ENCODE results near the gene MEX3A.
A peak's percentile ranks its signal among the peaks of the same experiment; 100 is the strongest.

The MEX3A gene

DNA sequence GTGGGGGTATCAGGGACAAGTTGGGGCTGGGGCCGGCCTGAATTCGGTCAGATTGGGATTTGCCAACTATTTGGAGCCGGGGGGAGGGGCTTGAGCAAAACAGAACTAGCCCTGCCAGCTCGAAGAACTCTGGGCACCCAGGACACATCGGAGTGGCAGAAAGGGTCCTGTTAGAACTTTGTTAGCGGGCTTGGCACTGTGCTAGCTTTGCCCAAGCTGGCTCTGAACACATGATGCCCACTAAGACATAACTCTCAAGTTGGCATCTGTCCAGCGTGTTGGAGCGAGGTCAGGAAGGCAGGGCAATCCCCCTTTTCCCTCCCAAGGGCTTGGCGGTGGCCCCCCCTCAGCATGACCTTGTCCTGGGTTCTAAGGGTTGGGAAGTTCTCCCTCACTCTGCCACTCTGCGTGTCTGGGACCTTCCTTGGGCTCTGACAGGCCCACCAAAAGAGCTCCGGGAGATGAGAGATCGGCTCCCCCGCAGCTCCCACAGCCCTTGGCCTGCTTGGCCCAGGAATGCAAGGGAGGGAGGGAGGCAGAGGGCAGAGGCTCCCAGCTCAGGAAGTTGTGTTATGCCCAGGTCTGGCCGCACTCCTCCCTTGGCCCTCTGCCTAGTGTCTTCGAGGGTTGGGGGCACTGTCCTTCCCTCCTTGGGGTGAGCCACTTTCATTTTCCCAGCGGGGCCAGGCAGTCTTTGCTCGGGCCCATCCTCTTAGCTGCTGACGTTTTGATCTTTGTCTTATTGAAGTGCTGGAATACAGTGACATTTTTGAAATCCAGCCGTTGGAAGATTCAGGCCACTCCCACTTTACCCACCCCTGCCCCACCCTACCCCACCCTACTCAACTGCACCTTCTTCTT lies 33.5 kb upstream of the MEX3A start:
- TF ChIP-seq, protein P1, sequence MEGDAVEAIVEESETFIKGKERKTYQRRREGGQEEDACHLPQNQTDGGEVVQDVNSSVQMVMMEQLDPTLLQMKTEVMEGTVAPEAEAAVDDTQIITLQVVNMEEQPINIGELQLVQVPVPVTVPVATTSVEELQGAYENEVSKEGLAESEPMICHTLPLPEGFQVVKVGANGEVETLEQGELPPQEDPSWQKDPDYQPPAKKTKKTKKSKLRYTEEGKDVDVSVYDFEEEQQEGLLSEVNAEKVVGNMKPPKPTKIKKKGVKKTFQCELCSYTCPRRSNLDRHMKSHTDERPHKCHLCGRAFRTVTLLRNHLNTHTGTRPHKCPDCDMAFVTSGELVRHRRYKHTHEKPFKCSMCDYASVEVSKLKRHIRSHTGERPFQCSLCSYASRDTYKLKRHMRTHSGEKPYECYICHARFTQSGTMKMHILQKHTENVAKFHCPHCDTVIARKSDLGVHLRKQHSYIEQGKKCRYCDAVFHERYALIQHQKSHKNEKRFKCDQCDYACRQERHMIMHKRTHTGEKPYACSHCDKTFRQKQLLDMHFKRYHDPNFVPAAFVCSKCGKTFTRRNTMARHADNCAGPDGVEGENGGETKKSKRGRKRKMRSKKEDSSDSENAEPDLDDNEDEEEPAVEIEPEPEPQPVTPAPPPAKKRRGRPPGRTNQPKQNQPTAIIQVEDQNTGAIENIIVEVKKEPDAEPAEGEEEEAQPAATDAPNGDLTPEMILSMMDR (IDR thresholded peaks at IDR 0.05; ENCODE audit: insufficient read depth, missing control alignments) = no peak
- FAIRE-seq (no peak), DNase-seq (ENCODE audit: insufficient read length, low spot score) (no peak)

DNA sequence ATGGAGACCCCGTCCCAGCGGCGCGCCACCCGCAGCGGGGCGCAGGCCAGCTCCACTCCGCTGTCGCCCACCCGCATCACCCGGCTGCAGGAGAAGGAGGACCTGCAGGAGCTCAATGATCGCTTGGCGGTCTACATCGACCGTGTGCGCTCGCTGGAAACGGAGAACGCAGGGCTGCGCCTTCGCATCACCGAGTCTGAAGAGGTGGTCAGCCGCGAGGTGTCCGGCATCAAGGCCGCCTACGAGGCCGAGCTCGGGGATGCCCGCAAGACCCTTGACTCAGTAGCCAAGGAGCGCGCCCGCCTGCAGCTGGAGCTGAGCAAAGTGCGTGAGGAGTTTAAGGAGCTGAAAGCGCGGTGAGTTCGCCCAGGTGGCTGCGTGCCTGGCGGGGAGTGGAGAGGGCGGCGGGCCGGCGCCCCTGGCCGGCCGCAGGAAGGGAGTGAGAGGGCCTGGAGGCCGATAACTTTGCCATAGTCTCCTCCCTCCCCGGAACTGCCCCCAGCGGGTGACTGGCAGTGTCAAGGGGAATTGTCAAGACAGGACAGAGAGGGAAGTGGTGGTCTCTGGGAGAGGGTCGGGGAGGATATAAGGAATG lies 32.8 kb upstream of the MEX3A start:
- TF ChIP-seq, protein P1 (IDR thresholded peaks at IDR 0.05; ENCODE audit: insufficient read depth, missing control alignments) = no peak
- DNase-seq (ENCODE audit: insufficient read length, low spot score) = no peak

DNA sequence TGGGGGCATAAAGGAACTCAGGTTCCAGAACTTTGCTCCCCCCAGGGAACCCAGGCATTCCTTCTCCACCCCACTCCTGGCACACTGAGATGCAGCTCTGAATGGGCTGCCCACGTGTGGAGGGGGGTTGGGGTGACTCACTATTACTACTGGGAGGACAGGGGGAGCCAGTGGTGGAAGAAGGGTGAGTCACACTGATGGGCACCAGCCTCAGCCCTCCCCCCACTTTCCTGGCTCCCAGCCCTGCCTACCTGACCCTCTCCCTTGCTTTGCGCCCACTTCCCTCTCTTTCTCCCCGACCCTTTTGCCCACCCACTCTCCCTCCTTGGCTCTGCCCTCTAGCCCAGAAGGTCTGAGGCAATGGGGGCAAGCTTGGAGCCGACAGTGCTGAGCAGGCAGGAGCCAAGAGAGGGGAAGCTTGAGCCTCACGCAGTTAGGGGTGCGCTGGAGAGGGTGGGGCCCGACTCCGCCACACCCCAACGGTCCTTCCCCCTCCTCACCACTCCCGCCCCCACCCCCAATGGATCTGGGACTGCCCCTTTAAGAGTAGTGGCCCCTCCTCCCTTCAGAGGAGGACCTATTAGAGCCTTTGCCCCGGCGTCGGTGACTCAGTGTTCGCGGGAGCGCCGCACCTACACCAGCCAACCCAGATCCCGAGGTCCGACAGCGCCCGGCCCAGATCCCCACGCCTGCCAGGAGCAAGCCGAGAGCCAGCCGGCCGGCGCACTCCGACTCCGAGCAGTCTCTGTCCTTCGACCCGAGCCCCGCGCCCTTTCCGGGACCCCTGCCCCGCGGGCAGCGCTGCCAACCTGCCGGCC lies 32.0 kb upstream of the MEX3A start, which contains the start of gene LMNA:
Gene LMNA (plus strand): TSS at position 611 of the 818 bp plus-strand sequence. CDS start 208 bp downstream, outside the sequence.
- FAIRE-seq = no peak
- DNase-seq (ENCODE audit: insufficient read length, low spot score) = peak; percentile 92
- TF ChIP-seq, protein P1 (IDR thresholded peaks at IDR 0.05; ENCODE audit: insufficient read depth, missing control alignments) = no peak

More for the DNA sequence above, 32.8 kb upstream of the MEX3A start:
- no peak for FAIRE-seq

DNA sequence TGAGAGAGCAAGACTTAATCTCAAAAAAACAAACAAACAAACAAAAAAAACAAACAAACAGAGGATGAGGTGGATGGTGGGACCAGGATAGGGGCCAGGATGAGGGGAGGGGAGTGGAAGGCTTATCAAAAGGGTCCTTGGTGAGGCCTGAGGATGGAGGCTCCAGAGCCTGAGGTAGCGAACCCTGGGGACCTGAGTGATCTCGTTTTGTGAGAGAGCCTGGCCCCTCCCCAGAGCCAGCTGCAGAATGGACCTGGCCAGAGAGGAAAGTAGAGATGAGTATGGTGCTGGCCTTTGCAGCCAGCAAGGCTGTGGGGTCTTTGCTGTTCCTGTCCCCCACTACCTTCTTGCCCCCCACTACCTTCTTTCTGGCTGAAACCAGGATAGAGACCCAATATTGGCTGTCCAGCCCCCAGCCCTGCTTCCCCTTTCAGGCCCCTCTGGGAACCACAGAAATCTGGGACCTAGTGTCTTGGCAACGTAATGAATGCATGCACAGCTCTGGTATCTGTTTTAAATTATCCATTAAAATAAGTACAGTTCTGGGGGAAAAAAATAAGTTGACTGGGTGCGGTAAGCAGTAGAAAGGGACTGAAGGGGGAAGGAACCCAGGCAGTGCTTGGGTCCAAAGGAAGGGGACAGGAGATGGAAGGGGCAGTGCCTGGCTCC lies 31.2 kb upstream of the MEX3A start:
- FAIRE-seq (no peak), DNase-seq (ENCODE audit: insufficient read length, low spot score) (no peak)
- TF ChIP-seq, protein P1 (IDR thresholded peaks at IDR 0.05; ENCODE audit: insufficient read depth, missing control alignments) = no peak

DNA sequence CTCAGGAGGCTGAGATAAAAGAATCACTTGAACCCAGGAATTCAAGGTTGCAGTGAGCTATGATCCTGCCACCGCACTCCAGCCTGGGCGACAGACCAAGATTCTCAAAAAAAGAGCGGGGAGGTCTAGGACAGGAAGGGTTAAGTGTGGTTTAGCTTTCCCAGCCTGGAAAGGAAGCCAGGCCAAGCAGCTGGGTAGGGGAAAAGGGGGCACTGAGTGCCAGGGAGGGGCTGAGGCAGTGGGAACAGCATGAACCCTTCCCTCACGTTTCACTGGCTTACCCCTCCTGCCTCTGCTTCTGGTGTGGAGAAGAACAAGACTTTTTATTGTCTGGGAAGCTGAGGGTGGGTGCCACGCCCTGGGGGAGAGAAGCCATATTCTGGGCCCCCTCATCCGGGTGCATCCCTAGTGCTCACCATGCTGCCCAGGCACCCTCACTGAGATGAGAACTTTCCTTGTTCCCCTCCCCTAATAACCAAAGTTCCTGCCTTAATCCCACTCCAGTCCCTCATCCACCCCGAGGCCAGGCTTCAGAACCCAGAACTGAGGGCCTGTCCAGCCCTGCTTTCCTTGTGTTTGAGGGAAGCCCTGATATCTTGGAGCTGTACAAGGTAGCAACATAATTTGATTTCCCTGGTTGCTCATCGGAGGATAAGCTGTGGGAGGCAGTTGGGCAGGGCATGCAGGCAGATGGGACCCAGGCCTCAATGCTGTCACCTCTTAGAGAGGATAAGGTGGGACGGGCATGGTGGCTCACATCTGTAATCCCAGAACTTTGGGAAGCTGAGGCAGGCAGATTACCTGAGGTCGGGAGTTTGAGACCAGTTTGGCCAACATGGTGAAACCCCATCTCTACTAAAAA lies 30.2 kb upstream of the MEX3A start:
- DNase-seq (ENCODE audit: insufficient read length, low spot score) (no peak), FAIRE-seq (no peak)
- TF ChIP-seq, protein P1 (IDR thresholded peaks at IDR 0.05; ENCODE audit: insufficient read depth, missing control alignments) = no peak
